Activated T-helper 9 cell treated with anti-CD3 and anti-CD28 coated beads, Interleukin-2, amount 50 U/mL, for 16 hours (primary cell): ENCODE results near the gene CDK8.
"Not testable (repeated sequence)": the region's sequence is repeated elsewhere in the genome, so short reads cannot be mapped to it uniquely, and the experiment has no call there.

Experiments used
- DNase-seq: peaks from one replicate; pipeline ENCODE4 v3.0.0-alpha.2; 2020; ENCODE audit warnings: low read depth

CDK8 gene

GRCh38 chr13:26316095-26316494 lies 62.2 kb downstream of the CDK8 start:
- not testable (repeated sequence) for DNase-seq

GRCh38 chr13:26320766-26321165 lies 66.8 kb downstream of the CDK8 start:
- DNase-seq, result no peak

GRCh38 chr13:26323127-26323526 lies 69.2 kb downstream of the CDK8 start:
- DNase-seq, result no peak

- DNase-seq, result no peak
Observed at GRCh38 chr13:26323764-26324163, 69.8 kb downstream of the CDK8 start.

GRCh38 chr13:26324294-26324693 lies 70.4 kb downstream of the CDK8 start:
- DNase-seq, result no peak

GRCh38 chr13:26324867-26325266 lies 70.9 kb downstream of the CDK8 start:
- no peak for DNase-seq

GRCh38 chr13:26325876-26326275 lies 71.9 kb downstream of the CDK8 start:
- DNase-seq, result no peak

GRCh38 chr13:26326562-26326961 lies 72.6 kb downstream of the CDK8 start:
- no peak for DNase-seq

GRCh38 chr13:26327940-26328725 lies 74.2 kb downstream of the CDK8 start:
- no peak for DNase-seq

GRCh38 chr13:26335158-26335557 lies 81.2 kb downstream of the CDK8 start:
- DNase-seq, result no peak

GRCh38 chr13:26340807-26341206 lies 86.9 kb downstream of the CDK8 start:
- no peak for DNase-seq

- no peak for DNase-seq
Observed at GRCh38 chr13:26342898-26343297, 89.0 kb downstream of the CDK8 start.

GRCh38 chr13:26343816-26344215 lies 89.9 kb downstream of the CDK8 start:
- DNase-seq, result no peak

GRCh38 chr13:26344980-26345379 lies 91.1 kb downstream of the CDK8 start:
- DNase-seq, result no peak

GRCh38 chr13:26348966-26349365 lies 95.0 kb downstream of the CDK8 start:
- DNase-seq, result no peak

GRCh38 chr13:26362261-26362660 lies 108.3 kb downstream of the CDK8 start:
- DNase-seq, result no peak

GRCh38 chr13:26370553-26370952 lies 116.6 kb downstream of the CDK8 start:
- DNase-seq, result no peak

- no peak for DNase-seq
Observed at GRCh38 chr13:26372747-26373146, 118.8 kb downstream of the CDK8 start.

GRCh38 chr13:26376430-26376829 lies 122.5 kb downstream of the CDK8 start:
- no peak for DNase-seq

GRCh38 chr13:26377038-26377437 lies 123.1 kb downstream of the CDK8 start:
- no peak for DNase-seq

GRCh38 chr13:26378116-26378515 lies 124.2 kb downstream of the CDK8 start:
- no peak for DNase-seq

- DNase-seq, result no peak
Observed at GRCh38 chr13:26379831-26380230, 125.9 kb downstream of the CDK8 start.

GRCh38 chr13:26380930-26381329 lies 127.0 kb downstream of the CDK8 start:
- no peak for DNase-seq

GRCh38 chr13:26382366-26382765 lies 128.4 kb downstream of the CDK8 start:
- DNase-seq, result no peak
